NCI-H446 (cell line): ENCODE measurements around the gene SRPRA.
"Not testable (repeated sequence)": the region's sequence is repeated elsewhere in the genome, so short reads cannot be mapped to it uniquely, and the experiment has no call there.

Source experiments
- DNase-seq, 2 experiments: peaks; one replicate each; lab custom pipeline; 2025; lab: John Stamatoyannopoulos, UW

Gene SRPRA

DNA sequence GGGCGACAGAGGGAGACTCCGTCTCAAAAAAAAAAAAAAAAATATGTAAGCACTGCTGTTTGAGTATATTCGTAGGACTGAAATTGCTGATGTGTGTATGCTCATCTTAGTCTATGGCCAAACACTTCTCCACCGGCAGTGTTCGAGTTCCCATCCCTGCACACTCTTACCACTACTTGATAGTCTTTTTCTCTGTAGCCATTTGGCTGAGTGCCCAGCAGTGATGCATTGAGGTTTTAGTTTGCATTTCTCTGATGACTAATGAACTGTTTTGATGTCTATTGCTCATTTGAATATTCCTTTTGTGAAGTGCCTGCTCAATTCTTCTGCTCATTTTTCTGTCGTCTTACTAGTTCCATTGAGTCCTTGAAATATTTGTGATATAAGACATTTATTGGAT lies 16.1 kb upstream of the SRPRA start:
- DNase-seq: peak; percentile 82

DNA sequence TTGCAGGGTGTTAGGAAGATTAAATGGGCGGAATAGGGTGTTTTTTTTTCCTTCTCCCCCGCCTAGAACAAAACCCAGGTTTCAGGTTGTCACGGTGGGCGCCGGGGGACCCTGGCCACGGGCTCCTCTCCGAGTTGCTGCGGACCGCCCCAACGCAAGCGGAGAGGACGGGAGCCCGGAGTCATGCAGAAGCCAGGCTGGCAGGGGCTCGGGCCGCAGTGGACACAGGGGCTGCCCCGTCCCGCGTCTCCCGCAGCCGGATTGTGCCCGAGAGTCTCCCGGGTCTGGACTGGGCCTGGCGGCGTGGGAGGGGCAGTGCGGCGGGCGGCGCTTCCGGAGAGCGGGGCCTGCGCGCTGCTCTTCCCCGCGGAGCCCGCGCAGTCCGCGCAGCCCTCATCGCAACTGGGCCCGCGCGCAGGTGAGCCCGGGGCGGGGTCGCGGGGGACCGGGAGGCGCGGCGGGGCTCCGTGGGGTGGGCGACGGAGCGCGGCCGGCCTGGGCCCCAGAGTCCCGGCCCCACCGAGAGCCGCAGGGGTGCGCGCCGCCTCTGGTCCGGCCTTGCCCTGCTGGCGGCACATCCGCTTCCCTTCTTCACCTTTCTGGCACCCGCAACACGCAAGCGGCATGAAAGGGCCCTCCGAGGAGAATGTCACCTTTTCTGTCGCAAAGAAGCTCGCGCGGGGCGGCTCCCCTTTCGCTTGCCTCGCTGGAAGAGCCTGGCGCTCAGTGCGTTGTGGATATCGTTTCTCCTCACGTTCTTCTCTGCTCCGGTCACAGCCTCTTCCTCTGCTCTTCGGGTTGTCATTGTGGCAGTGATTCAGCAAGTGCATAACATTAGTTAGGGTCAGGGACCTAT lies 14.3 kb upstream of the SRPRA start, which contains the start of gene TIRAP:
Gene TIRAP (plus strand): TSS at position 358 of the 856 bp plus-strand sequence. CDS start 7,802 bp downstream, outside the sequence.
- peak in 1 of 2 experiments; percentile 57 for DNase-seq

DNA sequence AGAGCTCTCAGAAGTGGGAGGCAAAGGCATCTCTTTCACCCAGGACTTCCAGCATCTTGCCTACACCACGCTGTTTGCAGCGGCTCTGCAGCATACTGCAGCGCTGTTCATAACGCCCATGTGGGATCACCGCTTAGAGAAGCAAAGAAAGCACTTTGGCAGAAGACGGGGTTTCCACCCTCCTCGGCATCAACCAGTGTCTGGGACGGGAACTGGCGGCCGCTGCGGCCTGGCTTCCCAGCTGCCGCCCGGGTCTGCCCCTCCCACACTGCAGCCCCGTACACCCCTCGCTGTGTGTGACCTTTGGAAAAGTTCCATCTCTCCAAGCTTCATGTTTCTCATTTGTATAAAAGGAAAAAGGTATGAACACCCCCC lies 13.7 kb upstream of the SRPRA start:
- peak in 1 of 2 experiments; percentile 33 for DNase-seq

DNA sequence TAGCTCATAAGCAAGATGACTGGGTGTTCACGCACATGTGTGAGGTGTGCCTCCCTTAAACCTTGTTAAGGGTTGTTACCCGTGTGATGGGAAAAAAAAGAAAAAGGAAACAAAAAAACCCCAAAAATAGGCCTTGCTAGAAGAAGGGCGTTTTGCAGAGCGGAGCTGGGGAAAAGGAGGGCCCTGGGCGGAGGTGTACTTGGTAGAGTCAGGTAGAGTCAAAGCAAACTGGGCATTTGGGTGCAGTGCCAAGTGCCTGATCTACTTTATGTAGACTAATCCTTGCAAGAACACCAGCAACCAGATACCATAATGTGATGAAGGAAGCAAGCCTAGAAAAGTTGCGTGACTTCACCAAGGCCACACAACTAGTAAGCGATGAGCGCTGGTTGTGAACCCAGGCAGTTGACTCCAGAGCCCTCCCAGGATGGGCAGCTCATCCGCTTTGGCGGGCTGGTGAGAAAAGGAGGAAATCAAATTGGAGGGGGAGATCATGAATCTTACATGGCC lies 13.0 kb upstream of the SRPRA start:
- DNase-seq: no peak

DNA sequence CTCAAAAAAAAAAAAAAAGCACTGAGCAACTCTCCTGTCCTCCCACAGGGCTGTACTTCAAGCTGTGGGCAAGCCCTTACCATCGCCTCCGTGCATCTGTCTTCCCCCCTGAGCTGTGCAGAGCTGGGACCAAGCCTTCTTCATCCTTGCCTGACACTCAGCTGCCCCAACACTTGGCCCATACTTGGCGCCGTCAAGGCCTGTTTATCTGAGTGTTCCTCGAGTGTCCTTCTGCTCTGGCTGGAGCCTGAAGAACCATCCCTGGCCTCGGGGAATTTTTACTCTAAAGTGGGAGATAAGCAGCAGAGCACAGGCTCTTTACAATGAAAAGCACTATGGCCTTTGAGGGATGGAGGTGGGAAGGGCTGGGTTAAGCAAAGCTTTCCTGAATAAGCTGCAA lies 12.6 kb upstream of the SRPRA start:
- DNase-seq: no peak

DNA sequence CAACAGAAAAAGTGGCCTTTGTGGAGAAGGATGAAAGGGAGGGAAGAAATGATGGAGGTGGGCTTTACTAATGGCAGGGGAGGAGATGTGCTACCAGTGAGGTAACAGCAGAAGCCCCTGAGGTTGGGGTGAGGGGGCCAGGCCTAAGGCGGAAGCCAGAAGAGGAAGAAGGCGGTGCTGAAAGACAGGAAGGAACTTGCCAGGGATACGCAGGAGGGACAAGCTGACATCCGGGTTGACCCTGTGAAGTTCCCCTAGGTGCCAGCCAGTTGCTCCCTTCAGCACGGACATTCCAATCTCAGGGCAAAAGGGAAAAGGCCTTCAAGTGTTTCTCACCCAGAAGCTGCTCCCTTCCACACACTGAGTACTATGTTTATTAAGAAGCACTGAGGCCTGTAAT lies 11.9 kb upstream of the SRPRA start:
- no peak for DNase-seq

DNA sequence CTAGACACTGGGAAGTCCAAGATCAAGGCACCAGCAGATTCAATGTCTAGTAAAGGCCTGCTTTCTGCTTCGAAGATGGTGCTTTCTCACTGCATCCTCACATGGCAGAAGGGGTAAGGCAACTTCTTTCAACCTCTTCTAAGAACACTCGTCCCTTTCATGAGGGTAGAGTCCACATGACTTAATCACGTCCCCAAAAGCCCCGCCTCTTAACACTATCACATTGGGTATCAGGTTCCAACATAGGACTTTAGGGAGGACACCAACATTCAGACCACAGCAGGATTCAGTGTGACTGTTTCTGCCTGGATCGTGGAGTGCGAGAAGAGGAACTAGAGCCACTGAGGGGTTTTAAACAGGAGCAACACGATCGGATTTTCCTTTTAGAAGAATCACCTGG lies 10.5 kb upstream of the SRPRA start:
- no peak for DNase-seq

DNA sequence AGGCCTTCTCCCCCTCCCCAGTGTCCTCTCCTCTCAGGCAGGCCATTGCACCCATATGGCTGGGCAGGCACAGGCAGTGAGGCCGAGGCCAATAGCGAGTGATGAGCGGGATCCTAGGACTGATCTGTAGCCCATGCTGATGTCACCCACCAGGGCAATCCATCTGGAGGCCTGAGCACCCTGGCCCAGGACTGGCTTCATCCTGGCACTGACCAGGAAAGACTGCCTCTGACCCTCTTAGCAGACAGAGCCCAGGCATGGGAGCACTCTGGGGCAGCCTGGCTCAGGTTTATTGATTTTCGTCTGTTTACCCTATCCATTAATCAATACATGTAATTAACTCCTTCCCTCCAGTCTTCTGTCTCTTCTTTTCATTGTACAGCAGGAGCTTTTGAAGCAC lies 9.1 kb upstream of the SRPRA start:
- no peak for DNase-seq

DNA sequence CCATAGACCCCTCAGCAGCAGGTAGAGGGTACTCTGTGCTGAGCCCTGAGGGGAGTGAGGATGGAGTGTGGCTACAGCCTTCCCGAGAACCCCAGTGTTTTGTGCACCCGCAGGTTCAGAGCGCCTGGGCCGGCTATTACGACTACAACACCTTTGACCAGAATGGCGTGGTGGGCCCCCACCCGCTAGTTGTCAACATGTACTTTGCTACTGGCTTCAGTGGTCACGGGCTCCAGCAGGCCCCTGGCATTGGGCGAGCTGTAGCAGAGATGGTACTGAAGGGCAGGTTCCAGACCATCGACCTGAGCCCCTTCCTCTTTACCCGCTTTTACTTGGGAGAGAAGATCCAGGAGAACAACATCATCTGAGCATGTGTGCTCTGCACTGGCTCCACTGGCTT lies 8.6 kb upstream of the SRPRA start:
- DNase-seq: no peak

DNA sequence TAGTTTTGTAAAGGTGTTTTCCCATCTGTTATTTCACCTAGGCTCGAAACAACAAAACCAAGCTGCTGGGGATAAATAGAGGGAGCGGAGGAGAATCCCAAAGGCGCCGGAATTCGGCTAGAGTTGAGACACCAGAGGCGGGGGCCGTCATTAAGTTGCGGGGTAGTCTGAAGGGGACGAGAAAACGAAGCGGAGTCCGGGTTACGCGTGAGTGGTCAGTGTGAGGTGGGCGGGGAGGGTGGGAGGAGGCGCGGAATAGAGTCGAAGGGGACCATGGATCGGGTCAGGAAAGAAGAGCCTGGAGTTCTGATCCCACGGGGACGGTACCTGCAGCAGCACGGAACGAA lies 361 bp downstream of the SRPRA start:
- no peak for DNase-seq

DNA sequence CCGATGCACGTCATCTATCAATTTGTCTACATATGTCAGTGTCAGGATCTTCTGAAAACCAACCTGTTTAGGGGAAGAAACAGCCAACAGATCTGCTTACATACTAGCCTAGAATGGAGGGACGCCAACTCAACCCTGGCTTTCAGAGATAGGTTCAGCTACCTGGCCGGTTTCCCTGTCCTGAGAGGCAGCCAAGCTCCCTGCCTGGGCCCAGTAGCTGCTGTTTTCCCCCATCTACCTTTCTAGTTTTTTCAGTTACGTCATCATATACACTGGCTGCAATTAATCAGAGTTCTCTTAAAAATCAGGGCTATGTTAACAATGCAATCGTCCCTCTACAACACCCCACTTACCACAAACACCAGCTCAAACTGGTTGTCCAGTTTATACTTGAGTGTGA lies 1.0 kb downstream of the SRPRA start:
- no peak for DNase-seq

DNA sequence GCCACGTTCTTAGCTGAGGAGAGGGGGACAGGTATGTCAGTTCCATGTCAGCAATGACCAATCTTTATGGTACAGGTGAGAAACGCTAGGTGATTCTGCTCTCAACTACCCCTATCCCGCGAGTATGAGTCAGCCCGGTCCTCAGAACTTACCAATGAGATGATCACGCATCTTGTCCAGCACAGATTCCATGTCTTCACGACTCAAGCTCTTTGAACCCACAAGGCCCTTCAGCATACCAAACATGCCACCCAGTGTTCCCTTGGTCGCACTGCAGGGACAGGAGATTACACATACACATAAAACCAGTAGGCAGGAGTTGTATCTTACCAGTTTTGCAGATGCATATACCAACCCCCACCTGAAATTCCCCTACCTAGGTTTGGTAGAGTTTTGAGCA lies 2.9 kb downstream of the SRPRA start:
- no peak for DNase-seq

DNA sequence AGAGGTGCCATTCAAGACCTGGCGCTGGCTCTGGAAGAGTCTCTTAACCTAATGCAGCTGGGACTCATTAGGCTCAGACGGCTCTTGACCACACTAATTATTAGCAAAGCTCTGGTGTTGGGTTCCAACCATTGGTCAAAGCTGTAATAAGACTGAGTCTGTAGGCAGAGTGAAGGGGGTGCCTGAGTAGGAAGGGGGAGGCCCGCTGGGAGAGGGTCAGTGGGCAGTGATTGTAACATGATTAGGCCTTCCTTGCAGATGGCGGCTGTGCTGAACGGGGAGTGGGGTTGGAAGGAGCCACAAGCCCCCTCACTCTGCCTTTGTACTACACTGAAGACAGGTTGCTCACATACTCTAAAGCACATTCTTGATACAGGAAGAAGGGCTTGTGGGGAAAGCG lies 5.2 kb downstream of the SRPRA start:
- DNase-seq: no peak

DNA sequence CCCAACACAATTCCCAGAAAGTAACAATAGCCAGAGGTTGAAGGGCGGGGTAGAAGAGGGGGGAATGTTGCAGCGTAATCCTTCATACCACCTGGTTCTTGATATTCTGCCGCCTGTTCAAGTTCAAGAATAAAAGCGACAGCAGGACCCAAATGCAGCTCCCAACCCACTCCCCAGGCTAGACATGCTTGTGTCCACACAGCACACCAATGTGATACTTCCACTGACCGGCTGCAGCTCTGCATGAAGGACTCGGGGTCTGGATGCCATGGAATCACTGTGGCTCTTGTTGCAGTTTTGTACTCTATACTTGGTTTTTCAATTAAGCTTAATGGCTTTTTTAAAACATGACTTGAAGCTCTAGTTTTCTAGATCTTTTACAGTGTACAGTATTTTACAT lies 6.5 kb downstream of the SRPRA start:
- no peak for DNase-seq

DNA sequence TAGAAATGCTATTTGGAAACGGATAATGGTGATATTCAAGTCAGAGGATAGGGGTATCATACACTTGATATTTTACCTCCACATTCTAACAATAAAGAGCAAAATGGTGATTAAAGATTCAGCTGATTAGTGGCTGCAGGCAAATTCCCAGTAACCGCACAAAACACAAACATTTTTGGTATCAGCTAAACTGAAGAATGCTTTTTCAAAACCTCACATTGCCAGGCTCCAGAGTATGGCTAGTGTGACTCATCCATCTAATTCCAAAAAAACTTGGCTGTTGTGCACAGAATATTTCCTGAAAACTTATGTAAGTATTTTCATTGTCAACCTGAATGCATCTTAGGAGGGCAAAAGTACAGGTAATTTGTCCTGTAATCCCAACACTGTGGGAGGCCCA lies 10.9 kb downstream of the SRPRA start:
- DNase-seq: no peak

DNA sequence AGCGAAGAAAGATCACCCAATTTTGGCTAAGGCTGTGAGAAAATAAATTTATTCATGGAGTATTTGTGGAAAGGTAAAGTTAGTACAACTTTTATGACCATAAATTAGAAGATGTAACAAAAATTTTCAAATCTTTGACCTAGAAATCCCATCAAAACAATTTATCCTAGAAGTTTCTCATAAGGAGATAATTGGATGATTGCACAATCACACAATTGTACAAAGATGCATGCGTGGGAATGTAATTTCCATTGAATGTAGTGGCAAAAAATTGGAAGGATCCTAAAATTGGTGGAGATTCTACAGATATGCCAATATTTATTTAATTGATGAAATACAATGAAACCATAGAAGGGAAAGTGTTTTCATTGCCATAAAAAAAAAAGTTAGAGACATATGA lies 11.6 kb downstream of the SRPRA start:
- DNase-seq: no peak

DNA sequence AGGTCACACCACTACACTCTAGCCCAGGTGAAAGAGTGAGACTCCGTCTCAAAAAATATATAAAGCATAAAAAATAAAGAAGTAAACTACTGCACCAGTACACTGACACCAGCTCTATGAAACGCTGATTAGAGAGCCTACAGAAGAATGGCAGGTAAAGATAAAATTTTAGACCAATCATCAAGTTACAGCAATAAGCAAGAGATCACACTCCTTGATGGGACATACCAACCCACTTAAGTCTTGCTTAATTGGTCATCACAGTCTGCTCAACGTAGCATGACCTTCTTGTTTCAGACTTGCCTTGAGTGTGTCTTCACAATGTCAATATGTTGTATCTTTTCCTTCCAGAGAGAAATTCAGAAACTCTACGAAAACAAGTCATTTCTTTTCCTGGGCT lies 12.5 kb downstream of the SRPRA start:
- no peak for DNase-seq

DNA sequence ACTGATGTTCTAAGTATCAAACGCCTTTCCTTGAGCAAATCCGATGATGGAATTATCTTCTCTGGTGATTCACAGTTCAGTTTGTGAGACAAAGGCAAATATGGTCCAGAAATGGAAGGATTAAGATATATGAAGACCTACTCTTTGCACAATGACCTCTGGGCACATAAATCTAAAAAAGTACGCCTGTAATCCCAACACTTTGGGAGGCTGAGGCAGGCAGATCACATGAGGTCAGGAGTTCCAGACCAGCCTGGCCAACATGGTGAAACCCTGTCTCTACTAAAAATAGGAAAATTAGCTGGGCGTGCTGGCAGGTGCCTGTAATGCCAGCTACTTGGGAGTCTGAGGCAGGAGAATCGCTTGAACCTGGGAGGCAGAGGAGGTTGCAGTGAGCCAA lies 13.2 kb downstream of the SRPRA start:
- not testable (repeated sequence) for DNase-seq

DNA sequence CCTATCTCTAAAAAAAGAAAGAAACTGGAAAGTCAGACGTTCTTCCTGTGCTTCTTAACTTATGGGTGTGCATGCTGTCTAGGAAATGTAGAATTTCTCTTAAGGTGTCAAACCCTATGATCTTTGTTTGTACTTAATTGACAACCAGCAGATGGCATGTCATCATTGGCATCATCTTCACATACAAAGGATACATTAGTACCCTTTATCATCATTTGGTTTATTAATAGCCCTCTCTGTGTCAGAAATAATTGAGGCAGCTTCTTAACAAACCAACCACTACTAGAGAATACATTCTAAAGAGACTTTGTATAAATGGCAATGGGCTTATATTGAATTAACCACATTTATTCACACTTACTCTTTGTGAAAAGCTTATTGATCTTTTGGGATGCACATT lies 13.9 kb downstream of the SRPRA start:
- DNase-seq: no peak

DNA sequence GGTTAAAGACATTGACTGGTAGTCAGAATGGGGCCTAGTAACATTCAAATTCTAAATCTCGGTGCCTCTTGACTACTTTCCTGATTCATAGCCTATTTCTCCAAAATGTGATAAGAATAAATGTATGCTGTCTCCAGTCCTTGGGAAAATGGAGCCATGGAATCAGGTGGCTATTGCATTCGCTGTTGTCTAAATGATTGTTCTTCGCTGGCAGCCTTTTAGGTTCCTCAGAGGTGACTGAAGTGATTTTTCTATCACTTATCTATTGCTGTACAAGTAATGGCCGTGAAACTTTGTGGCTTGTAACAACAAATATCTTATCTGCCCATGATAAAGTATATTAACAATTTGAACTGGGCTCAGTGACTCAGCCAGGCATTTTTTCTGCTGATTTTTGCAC lies 15.4 kb downstream of the SRPRA start:
- no peak for DNase-seq

DNA sequence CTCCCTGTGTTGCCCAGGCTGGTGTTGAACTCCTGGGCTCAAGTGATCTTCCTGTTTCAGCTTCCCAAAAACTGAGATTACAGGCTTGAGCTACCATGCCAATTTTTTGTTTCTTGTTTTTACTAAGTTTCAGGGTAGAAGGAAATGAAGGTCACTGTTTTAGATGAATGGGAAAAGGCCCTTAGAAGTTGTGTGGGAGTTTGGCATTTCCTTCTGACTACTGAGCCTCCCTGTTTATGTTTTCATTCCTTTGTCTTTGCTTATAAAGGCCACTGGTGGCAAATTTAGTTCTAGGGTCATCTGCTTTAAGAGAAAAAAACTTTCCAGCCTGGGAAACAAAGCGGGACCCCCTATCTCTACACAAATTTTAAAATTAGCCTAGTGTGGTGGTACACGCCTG lies 22.1 kb downstream of the SRPRA start:
- no peak for DNase-seq

DNA sequence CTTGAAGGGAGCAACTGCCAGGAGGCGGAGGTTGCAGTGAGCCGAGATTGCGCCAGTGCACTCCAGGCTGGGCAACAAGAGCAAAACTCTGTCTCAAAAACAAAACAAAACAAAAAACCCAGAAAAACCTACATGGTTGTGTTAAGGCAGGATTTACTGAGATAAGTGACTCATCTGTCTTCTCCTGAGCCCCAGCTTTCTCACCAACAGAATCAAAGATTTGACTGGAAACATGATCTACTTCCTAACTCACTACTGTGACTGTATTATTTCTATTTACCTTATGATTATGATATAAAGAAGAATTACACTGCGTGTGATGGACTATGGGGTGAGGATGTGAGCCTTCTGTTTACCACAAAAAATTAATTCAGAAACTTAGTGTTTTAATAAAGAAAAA lies 35.3 kb downstream of the SRPRA start:
- no peak for DNase-seq

DNA sequence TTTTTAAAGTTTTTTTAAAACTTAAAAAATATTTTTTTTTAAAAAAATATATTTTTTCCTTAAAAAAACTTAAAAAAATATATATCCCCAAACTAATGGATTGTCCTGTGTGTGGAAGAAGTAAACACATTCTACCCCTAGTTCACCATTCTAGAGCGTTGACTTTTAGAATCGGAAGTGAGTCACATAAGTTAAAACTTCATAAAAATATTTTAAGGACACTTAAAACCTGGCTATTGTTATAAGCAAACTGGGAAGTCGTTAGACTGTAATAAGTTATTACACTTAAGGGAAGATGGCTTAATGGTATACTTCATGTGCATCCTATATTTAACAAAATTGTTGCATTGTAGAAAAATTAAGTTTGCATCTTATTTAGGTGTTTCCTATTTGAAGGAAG lies 36.0 kb downstream of the SRPRA start:
- no peak for DNase-seq
